Type B pancreatic cell (in vitro differentiated cells): ENCODE results near the gene LYPD4. TPM values are rescaled to one million over a fixed set of nuclear protein-coding genes. Genes with fewer than 3 reads are reported as not detected.

Experiments used
- DNase-seq: peaks from one replicate; pipeline ENCODE4 v3.0.0; 2021; ENCODE audit warnings: mixed read lengths; ENCODE audit not compliant: unreplicated experiment; ENCODE audit errors: extremely low spot score
- H3K27ac Mint-ChIP-seq: 2 replicates; pipeline ENCODE4 v1.8.0; 2021; ENCODE audit warnings: mild to moderate bottlenecking, mixed read lengths
- H3K27me3 Mint-ChIP-seq: 2 replicates; pipeline ENCODE4 v1.8.0; 2021; ENCODE audit warnings: mixed read lengths
- H3K36me3 Mint-ChIP-seq: 2 replicates; pipeline ENCODE4 v1.8.0; 2021; ENCODE audit warnings: mixed read lengths
- H3K4me1 Mint-ChIP-seq: one replicate; pipeline ENCODE4 v1.8.0; 2021; ENCODE audit warnings: mixed read lengths; ENCODE audit not compliant: unreplicated experiment
- H3K4me3 Mint-ChIP-seq: 2 replicates; pipeline ENCODE4 v1.8.0; 2021; ENCODE audit warnings: mild to moderate bottlenecking, mixed read lengths
- H3K9me3 Mint-ChIP-seq: 2 replicates; pipeline ENCODE4 v1.8.0; 2021; ENCODE audit warnings: mixed read lengths
- total RNA-seq: library from RNA; stranded (reverse); gene quantifications from 2 replicates; pipeline ENCODE4 v1.2.1, GENCODE V29; 2021; ENCODE audit warnings: low replicate concordance
- TF ChIP-seq, protein P1 (sequence below): fragments of 200-600 bp; sonication (generic); conservative IDR thresholded peaks from 2 replicates; pipeline ENCODE4 v1.5.0; 2021; ENCODE audit warnings: antibody characterized with exemption, mild to moderate bottlenecking

Gene LYPD4
- total RNA-seq, 1 donor from 2014 or later: not detected

DNA sequence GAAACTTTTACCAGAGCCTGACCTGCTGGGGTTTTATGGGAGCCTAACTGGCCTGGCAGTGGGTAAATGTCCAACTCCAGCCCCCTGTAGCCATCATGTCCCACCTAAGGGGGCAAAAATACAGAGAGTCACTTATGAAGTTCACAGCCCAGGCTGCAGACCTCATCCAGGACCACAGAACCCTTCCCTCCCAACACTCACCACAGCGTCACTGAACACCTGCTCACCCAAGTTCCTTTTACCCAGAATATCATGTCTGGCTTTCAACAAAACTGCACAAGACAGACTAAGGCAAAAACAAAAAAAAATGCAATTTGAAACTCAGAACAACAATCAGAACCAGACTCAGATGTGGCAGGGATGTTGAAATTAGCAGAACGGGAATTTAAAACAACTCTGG, 41.7 kb downstream of the LYPD4 start:
- Mint-ChIP-seq H3K27ac (no peak overlapping the region), H3K9me3 (no peaks in the 10 kb centered on the region), H3K27me3 (peaks cover 9% of the 10 kb centered on the region), H3K4me3 (no peak overlapping the region), H3K36me3 (no peaks in the 10 kb centered on the region), H3K4me1 (no peaks in the 10 kb centered on the region)
- no peak for DNase-seq
- TF ChIP-seq, protein P1, sequence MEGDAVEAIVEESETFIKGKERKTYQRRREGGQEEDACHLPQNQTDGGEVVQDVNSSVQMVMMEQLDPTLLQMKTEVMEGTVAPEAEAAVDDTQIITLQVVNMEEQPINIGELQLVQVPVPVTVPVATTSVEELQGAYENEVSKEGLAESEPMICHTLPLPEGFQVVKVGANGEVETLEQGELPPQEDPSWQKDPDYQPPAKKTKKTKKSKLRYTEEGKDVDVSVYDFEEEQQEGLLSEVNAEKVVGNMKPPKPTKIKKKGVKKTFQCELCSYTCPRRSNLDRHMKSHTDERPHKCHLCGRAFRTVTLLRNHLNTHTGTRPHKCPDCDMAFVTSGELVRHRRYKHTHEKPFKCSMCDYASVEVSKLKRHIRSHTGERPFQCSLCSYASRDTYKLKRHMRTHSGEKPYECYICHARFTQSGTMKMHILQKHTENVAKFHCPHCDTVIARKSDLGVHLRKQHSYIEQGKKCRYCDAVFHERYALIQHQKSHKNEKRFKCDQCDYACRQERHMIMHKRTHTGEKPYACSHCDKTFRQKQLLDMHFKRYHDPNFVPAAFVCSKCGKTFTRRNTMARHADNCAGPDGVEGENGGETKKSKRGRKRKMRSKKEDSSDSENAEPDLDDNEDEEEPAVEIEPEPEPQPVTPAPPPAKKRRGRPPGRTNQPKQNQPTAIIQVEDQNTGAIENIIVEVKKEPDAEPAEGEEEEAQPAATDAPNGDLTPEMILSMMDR: no peak

DNA sequence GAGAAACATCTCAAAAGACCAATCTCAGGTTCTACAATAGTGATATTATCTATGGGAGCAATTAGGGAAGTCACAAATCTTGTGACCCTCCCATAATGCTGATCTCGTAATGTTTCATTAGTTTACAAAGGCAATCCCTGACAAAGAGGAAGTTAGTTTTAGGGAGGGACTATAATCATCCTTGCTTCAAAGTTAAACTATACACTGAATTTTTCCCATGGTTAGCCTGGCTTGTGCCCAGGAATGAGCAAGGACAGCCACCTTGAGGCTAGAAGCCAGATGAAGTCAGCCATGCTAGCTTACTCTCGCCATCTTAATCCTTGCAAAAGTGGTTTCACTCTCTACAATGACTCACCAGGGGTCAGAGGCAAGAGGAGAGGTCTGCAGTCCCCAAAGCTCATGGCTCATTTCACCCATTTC, 42.7 kb downstream of the LYPD4 start:
- H3K27ac Mint-ChIP-seq: no peak overlapping the region
- no peak overlapping the region for H3K4me3 Mint-ChIP-seq
- H3K27me3 Mint-ChIP-seq: peaks cover 9% of the 10 kb centered on the region
- DNase-seq: no peak
- TF ChIP-seq, protein P1: no peak
- no peaks in the 10 kb centered on the region for H3K9me3 Mint-ChIP-seq
- H3K36me3 Mint-ChIP-seq: no peaks in the 10 kb centered on the region
- no peaks in the 10 kb centered on the region for H3K4me1 Mint-ChIP-seq

DNA sequence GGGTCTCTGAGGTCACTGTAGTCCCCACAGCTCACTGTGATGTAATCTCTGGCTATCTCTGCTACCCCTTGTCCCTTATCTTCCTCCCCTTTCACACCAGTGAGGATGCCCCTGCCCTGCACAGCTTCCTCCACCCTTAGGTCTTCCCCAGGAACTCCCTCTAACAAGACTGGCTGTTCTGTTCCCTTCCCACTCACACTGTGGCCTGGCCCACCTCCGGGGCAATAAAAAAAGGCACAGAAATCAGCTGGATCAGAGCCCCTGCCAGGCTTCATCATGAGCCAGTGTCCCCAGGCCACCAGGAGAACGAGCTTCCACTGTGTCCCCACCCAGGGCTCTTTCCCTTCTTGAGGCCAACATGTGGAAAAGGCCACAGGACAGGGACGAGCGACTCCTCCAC, 43.5 kb downstream of the LYPD4 start:
- Mint-ChIP-seq H3K27ac (no peak overlapping the region), H3K4me1 (no peaks in the 10 kb centered on the region), H3K4me3 (no peak overlapping the region), H3K9me3 (no peaks in the 10 kb centered on the region), H3K27me3 (peaks cover 12% of the 10 kb centered on the region), H3K36me3 (no peaks in the 10 kb centered on the region)
- TF ChIP-seq, protein P1: no peak
- DNase-seq: no peak

DNA sequence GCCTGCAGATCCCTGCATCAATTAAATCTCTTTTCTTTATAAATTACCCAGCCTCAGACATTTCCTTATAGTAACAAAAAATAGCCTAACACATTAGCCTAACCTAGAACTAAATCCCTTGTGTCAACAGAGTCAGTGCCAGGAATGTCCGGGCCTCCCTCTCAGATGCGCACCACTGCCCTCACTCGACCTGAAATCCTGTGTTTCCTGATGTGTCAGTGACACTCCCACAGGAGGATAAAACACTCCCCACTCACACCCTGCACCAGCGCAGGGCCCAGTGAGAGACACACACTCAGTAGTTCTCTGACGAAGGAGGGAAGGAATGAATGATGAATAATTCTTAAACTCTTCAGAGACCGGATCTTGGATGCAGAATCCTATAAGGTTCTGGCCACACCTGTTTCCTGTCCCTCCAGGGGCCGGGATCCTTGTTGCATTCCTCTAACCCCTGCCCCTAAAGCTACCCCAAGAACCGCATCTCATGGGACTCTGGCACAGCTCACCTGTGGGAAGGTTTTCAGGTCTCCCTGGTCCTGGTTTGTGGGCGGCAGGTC, 45.0 kb downstream of the LYPD4 start:
- peak overlapping the region; percentile 66 for H3K27ac Mint-ChIP-seq
- H3K27me3 Mint-ChIP-seq: peaks cover 17% of the 10 kb centered on the region
- H3K36me3 Mint-ChIP-seq: no peaks in the 10 kb centered on the region
- DNase-seq: no peak
- TF ChIP-seq, protein P1: no peak
- H3K4me1 Mint-ChIP-seq: no peaks in the 10 kb centered on the region
- H3K9me3 Mint-ChIP-seq: no peaks in the 10 kb centered on the region
- no peak overlapping the region for H3K4me3 Mint-ChIP-seq

DNA sequence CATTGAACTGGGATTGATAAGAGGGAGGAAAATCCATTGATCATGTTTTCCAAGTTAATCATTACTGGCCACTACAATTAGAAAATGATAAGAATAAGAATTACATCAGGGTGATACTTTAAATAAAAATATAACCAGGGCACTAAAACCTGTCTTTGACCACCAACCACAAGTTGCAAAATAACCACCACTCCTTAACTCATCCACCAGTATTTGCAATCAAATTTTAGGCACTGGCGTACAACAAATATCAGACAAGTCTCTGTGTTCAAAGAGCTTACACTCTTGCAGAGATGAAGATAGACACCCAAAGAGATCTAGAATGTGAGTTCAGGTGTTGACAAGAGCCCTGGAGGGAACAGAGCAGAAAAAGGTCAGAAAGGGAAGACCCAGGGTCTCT, 47.6 kb downstream of the LYPD4 start:
- Mint-ChIP-seq H3K36me3 (no peaks in the 10 kb centered on the region), H3K4me3 (no peak overlapping the region), H3K27ac (no peak overlapping the region), H3K9me3 (no peaks in the 10 kb centered on the region), H3K27me3 (peaks cover 31% of the 10 kb centered on the region), H3K4me1 (no peaks in the 10 kb centered on the region)
- DNase-seq: no peak
- TF ChIP-seq, protein P1: no peak

DNA sequence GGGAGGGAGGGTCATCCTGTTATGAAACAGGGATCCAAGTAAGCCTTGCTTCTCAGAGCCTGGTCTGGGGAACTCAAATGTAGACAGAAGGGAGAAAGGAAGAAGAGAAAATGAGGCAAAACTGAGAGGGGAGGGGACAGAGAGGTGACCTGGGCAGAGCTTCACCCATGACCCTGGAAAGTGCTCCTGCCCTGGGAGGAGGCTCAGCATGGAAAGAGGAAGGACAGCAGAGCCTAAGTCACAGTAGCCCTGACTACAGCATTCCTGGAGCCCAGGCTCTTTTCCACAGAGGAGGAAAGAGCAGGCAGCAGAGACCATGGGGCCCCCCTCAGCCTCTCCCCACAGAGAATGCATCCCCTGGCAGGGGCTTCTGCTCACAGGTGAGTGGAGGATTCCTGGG, 48.1 kb downstream of the LYPD4 start, which contains the start of gene CEACAM3:
Gene CEACAM3 (plus strand): TSS at position 226 of the 400 bp plus-strand sequence. CDS start 91 bp downstream, at position 317.
- Mint-ChIP-seq H3K4me1 (no peaks in the 10 kb centered on the region), H3K4me3 (no peak within 1 kb of the TSS), H3K9me3 (no peaks in the 10 kb centered on the region), H3K27me3 (peaks cover 36% of the 10 kb centered on the region), H3K36me3 (no peaks in the 10 kb centered on the region), H3K27ac (no peak within 1 kb of the TSS)
- TF ChIP-seq, protein P1: no peak
- no peak for DNase-seq
